CD4-positive, alpha-beta memory T cell (primary cell): ENCODE data around the gene GUCA1C. TPM values are rescaled to one million over a fixed set of nuclear protein-coding genes. Genes with fewer than 3 reads are reported as not detected.

ENCODE experiments used
- CTCF ChIA-PET: fragments of 350-600 bp; sonication (Branson Sonifier 250); formaldehyde crosslinking; loops from one replicate; lab custom pipeline; 2021; ENCODE audit warnings: inconsistent platforms; ENCODE audit not compliant: partially characterized antibody; lab: Charles Lee
- POLR2A ChIA-PET: fragments of 350-600 bp; sonication (Branson Sonifier 250); formaldehyde crosslinking; loops from one replicate; lab custom pipeline; 2021; ENCODE audit not compliant: partially characterized antibody; lab: Charles Lee
- DNase-seq, 5 donors: peaks; one replicate each; pipeline versions ENCODE4 v3.0.0 to v3.0.0-alpha.2; 2020 to 2022; ENCODE audit warnings: mixed read lengths in 1 of 5
- H3K27ac ChIP-seq: one replicate; pipeline ENCODE4 v1.7.0; 2013; ENCODE audit warnings: low read depth, low read length
- H3K27me3 ChIP-seq: 2 replicates; pipeline ENCODE4 v1.7.0; 2013; ENCODE audit warnings: mild to moderate bottlenecking, low read length, moderate library complexity; ENCODE audit not compliant: insufficient read depth
- H3K36me3 ChIP-seq: 2 replicates; pipeline ENCODE4 v1.7.0; 2013; ENCODE audit warnings: mild to moderate bottlenecking, low read length, moderate library complexity; ENCODE audit not compliant: insufficient read depth
- H3K4me1 ChIP-seq: 2 replicates; pipeline ENCODE4 v1.7.0; 2013; ENCODE audit warnings: mild to moderate bottlenecking, low read length, moderate library complexity; ENCODE audit not compliant: insufficient read depth
- H3K4me3 ChIP-seq, 2 donors: one replicate each; pipeline ENCODE4 v1.7.0; 2013; ENCODE audit warnings: low read length in 2 of 2, mild to moderate bottlenecking in 1 of 2
- H3K9me3 ChIP-seq, 2 donors: one replicate each; pipeline ENCODE4 v1.7.0; 2013; ENCODE audit warnings: low read length in 2 of 2, control low read depth in 1 of 2; ENCODE audit not compliant: control insufficient read depth in 1 of 2
- H3K27ac Mint-ChIP-seq, 7 donors: one replicate each; pipeline ENCODE4 v1.8.0; 2020 to 2021; ENCODE audit warnings: mixed read lengths in 7 of 7, mild to moderate bottlenecking in 6 of 7, inconsistent platforms in 3 of 7, moderate library complexity in 3 of 7
- H3K27me3 Mint-ChIP-seq, 2 donors: one replicate each; pipeline ENCODE4 v1.8.0; 2020 to 2021; ENCODE audit warnings: mixed read lengths in 2 of 2
- H3K36me3 Mint-ChIP-seq, 2 donors: one replicate each; pipeline ENCODE4 v1.8.0; 2020 to 2021; ENCODE audit warnings: mixed read lengths in 2 of 2, inconsistent platforms in 1 of 2, mild to moderate bottlenecking in 1 of 2
- H3K4me1 Mint-ChIP-seq, 4 donors: one replicate each; pipeline ENCODE4 v1.8.0; 2020 to 2021; ENCODE audit warnings: mixed read lengths in 4 of 4, mild to moderate bottlenecking in 1 of 4
- H3K4me3 Mint-ChIP-seq, 8 donors: one replicate each; pipeline ENCODE4 v1.8.0; 2020 to 2021; ENCODE audit warnings: mixed read lengths in 8 of 8, mild to moderate bottlenecking in 7 of 8, moderate library complexity in 6 of 8, inconsistent platforms in 3 of 8
- H3K9me3 Mint-ChIP-seq, 8 donors: one replicate each; pipeline ENCODE4 v1.8.0; 2020 to 2021; ENCODE audit warnings: mixed read lengths in 8 of 8, mild to moderate bottlenecking in 5 of 8, inconsistent platforms in 3 of 8, moderate library complexity in 1 of 8
- intact Hi-C: fragments of 100-400 bp; cut with micrococcal nuclease; formaldehyde crosslinking; loops from one replicate; pipeline ENCODE4 v1.15.1; 2023
- polyA plus RNA-seq, 2 donors: library from polyadenylated mRNA; unstranded; fragments of 300-500 nt; fragmentation: Illumina TruSeq; gene quantifications; one replicate each; pipeline ENCODE4 v1.2.3, GENCODE V29; 2021
- total RNA-seq, 2 experiments: library from RNA; stranded (reverse); gene quantifications; one replicate each; pipeline ENCODE4 v1.2.3, GENCODE V29; 2021

The GUCA1C gene
- total and polyA plus RNA-seq, 4 experiments from 2014 or later = not detected

DNA sequence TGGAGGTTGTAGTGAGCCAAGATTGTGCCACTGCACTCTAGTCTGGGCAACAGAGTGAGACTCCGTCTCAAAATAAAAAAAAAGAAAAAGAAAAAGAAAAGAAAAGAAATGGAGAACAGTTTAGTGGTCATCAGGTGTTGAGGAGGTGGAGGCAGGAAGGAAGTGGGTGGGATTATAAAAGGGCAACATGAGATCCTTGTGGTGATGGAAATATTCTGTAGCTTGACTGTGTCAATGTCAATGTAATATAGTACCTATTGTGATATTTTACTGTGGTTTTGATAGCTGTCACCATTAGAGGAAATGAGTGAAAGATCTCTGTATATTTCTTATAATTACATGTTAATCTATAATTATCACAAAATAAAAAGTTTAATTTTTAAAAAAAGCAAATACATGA is 70.3 kb downstream of the GUCA1C start:
- no peaks in the 10 kb centered on the region for H3K27me3 ChIP-seq
- no peak overlapping the region for H3K4me3 ChIP-seq
- no peaks in the 10 kb centered on the region for H3K36me3 ChIP-seq
- H3K4me1 ChIP-seq = no peaks in the 10 kb centered on the region
- ChIA-PET CTCF (no interaction called here), POLR2A (no interaction called here)
- Mint-ChIP-seq H3K4me1 (peaks cover 7 to 16% (median 10%) of the 10 kb centered on the region in 4 donors), H3K27me3 (no peaks in the 10 kb centered on the region), H3K27ac (no peak overlapping the region), H3K36me3 (peaks cover 0 to 4% of the 10 kb centered on the region in 2 donors), H3K9me3 (peaks cover 0 to 8% (median 0%) of the 10 kb centered on the region in 8 donors), H3K4me3 (no peak overlapping the region)
- intact Hi-C loops = no loop called here
- no peak overlapping the region for H3K27ac ChIP-seq
- DNase-seq = no peak
- no peaks in the 10 kb centered on the region for H3K9me3 ChIP-seq

DNA sequence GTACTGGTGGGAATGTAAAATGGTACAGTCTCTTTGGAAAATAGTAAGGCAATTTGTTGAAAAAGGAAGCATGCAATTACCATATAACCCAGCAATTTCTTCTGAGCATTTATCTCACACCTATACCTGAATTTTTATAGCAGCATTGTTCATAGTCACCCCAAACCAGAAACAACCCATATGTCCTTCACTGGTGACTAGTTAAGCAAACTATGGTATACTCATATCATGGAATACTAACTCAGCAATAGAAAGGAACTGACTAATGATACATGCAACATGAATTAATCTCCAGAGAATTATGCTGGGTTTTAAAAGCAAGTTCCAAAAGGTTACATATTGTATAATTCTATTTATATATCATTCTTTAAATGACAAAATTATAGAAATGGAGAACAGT is 70.9 kb downstream of the GUCA1C start:
- CTCF ChIA-PET = interaction anchor here (1.3 kb wide), 1 partner anchor 11 kb away, joined by 3 read pairs; no protein-coding TSS in a partner anchor
- intact Hi-C loops = no loop called here
- POLR2A ChIA-PET = no interaction called here

DNA sequence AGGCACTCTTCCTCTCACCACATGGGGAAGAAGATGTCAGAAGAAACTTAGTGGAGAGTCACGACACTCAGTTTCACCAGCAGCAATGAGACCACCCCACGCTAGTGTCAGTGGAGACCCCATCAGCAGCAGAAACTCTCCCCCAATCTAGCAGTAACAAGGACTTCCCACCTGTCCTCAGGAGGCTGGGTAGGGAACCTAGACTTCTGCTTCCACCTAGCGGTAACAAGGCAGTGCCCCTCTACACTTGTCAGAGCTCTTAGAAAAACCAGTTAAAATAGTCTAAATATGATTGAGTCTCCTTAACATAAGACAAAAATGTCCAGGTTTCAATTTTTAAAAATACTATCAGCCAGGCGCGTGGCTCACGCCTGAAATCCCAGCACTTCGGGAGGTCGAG is 73.8 kb downstream of the GUCA1C start:
- H3K27ac Mint-ChIP-seq = peak overlapping the region in 1 of 7 donors; percentile 38
- no peaks in the 10 kb centered on the region for H3K36me3 ChIP-seq
- H3K27ac ChIP-seq = no peak overlapping the region
- H3K9me3 ChIP-seq = no peaks in the 10 kb centered on the region
- ChIA-PET POLR2A (interaction anchor here (0.7 kb wide), 1 partner anchor 12 kb away, joined by 3 read pairs; no protein-coding TSS in a partner anchor), CTCF (interaction anchor here (1.1 kb wide), 1 partner anchor 216 kb away, joined by 3 read pairs; no protein-coding TSS in a partner anchor)
- peaks cover 7 to 16% (median 9%) of the 10 kb centered on the region in 4 donors for H3K4me1 Mint-ChIP-seq
- H3K4me1 ChIP-seq = no peaks in the 10 kb centered on the region
- peaks cover 0 to 8% (median 0%) of the 10 kb centered on the region in 8 donors for H3K9me3 Mint-ChIP-seq
- H3K27me3 Mint-ChIP-seq = no peaks in the 10 kb centered on the region
- no peak overlapping the region for H3K4me3 Mint-ChIP-seq
- intact Hi-C loops = no loop called here
- H3K4me3 ChIP-seq = no peak overlapping the region
- H3K27me3 ChIP-seq = no peaks in the 10 kb centered on the region
- DNase-seq = no peak
- H3K36me3 Mint-ChIP-seq = peaks cover 1 to 10% of the 10 kb centered on the region in 2 donors

More for the DNA sequence above, 70.9 kb downstream of the GUCA1C start:
- Mint-ChIP-seq H3K4me3 (no peak overlapping the region), H3K9me3 (peaks cover 0 to 8% (median 0%) of the 10 kb centered on the region in 8 donors), H3K36me3 (peaks cover 0 to 6% of the 10 kb centered on the region in 2 donors), H3K27me3 (no peaks in the 10 kb centered on the region), H3K4me1 (peaks cover 7 to 16% (median 10%) of the 10 kb centered on the region in 4 donors), H3K27ac (no peak overlapping the region)
- no peak for DNase-seq
- H3K9me3 ChIP-seq = no peaks in the 10 kb centered on the region
- no peaks in the 10 kb centered on the region for H3K4me1 ChIP-seq
- H3K27me3 ChIP-seq = no peaks in the 10 kb centered on the region
- H3K27ac ChIP-seq = no peak overlapping the region
- H3K4me3 ChIP-seq = no peak overlapping the region
- no peaks in the 10 kb centered on the region for H3K36me3 ChIP-seq

DNA sequence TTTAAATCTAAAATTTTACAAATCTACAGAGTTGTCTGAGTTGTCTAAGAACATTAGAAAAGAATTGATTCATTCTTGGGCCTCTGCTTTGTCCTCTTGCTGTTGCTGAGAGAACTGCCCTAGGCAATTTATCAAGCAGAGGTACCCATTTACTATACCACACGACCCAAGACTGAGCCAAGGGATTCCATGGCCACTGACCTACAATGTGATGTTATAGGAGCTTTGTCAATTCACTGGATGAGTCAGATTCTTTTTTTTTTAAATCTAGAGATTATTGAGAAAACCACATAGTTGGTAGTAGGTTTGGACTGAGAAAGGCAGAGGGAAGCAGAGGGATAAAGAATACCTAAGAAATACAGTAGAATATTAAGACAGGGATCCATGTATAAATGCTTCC is 75.8 kb downstream of the GUCA1C start:
- H3K9me3 ChIP-seq = no peaks in the 10 kb centered on the region
- H3K27ac ChIP-seq = no peak overlapping the region
- peaks cover 3 to 6% (median 5%) of the 10 kb centered on the region in 4 donors for H3K4me1 Mint-ChIP-seq
- DNase-seq = no peak
- no peak overlapping the region for H3K4me3 ChIP-seq
- no peak overlapping the region for H3K4me3 Mint-ChIP-seq
- H3K4me1 ChIP-seq = no peaks in the 10 kb centered on the region
- no peaks in the 10 kb centered on the region for H3K27me3 Mint-ChIP-seq
- peaks cover 5 to 19% of the 10 kb centered on the region in 2 donors for H3K36me3 Mint-ChIP-seq
- intact Hi-C loops = no loop called here
- no peak overlapping the region for H3K27ac Mint-ChIP-seq
- peaks cover 0 to 11% (median under 1%) of the 10 kb centered on the region in 8 donors for H3K9me3 Mint-ChIP-seq
- no peaks in the 10 kb centered on the region for H3K27me3 ChIP-seq
- POLR2A ChIA-PET = no interaction called here
- CTCF ChIA-PET = no interaction called here
- H3K36me3 ChIP-seq = no peaks in the 10 kb centered on the region

DNA sequence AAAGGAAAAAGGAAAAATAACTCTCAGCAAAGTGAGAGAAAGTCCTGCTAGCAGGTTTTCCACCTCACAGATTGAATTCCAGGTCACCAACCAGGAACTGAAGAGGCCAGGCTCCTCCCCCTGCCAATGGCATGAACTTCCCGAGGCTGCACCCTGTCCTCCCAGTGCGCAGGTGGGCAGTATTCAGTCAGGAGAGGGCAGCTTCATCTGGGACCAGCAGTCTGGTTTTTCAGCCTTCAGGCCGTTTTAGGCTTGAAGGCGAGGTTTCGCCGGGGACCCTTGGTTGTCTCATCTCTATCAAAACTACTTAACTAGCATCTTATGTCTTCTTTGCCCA is 89.9 kb downstream of the GUCA1C start:
- Histone ChIP-seq H3K9me3 (no peaks in the 10 kb centered on the region), H3K27me3 (no peaks in the 10 kb centered on the region), H3K4me1 (peaks cover 37% of the 10 kb centered on the region), H3K27ac (peak overlapping the region; percentile 55), H3K36me3 (peaks cover 5% of the 10 kb centered on the region), H3K4me3 (no peak overlapping the region)
- Mint-ChIP-seq H3K4me1 (peaks cover 36 to 52% (median 41%) of the 10 kb centered on the region in 4 donors), H3K27me3 (no peaks in the 10 kb centered on the region), H3K36me3 (peaks cover 67 to 70% of the 10 kb centered on the region in 2 donors), H3K4me3 (peak overlapping the region in 2 of 8 donors; percentile 27 to 52), H3K9me3 (peaks cover 0 to 21% (median 6%) of the 10 kb centered on the region in 8 donors), H3K27ac (peak overlapping the region in 6 of 7 donors; percentile 65 to 94 (median 90))
- DNase-seq = no peak
- POLR2A ChIA-PET = interaction anchor here (1.2 to 1.4 kb wide), 3 partner anchors 9 to 51 kb away, joined by 3 to 6 read pairs (median 3); no protein-coding TSS in a partner anchor
- CTCF ChIA-PET = interaction anchor here (2.5 kb wide), 1 partner anchor 45 kb away, joined by 8 read pairs; no protein-coding TSS in a partner anchor
- intact Hi-C loops = loop anchor here (2.0 kb wide), 1 partner anchor 29 kb away; no protein-coding TSS in a partner anchor

DNA sequence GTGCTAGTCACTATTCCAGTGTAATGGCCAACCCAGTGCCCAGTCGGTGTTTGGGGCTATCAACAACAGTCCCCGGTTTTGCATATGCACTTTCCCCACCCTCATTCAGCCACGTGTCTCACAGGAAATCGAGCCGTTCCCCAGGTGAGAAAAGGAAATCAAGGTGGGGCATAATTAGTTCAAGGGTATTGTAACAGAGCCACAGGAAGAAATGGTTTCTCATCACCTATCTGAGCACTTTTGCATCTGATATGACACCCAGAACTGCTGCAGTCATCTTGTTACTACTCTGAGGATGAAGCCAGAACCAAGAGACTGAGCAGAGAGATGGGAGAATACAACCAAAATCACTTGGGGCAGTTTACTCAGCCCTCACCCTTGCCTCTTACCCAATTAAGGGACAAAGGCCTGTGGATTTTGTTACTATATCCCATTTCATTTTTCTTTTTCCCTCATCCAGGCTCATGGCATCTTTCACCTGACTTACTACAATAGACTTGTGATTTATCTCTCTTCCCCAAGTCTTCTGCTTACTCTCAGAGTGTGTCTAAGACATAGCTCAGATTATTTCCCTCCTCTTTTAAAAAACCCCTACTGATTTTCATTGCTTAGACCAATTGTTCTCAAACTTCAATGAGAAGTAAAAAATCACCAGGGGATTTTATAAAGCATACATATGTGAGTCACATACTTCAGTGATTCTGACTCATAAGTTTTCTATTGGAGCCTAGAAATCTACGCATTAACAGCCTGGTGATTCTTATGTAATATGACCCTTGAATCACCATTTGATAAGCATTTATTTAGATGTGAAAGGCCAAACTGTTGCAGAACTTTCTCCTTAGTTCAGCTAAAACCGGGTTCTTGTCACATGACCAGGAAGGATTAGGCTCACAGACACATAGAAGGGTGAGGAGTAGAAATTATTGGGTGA is 90.5 kb downstream of the GUCA1C start:
- Mint-ChIP-seq H3K27ac (peak overlapping the region; percentile 65 to 94 (median 90)), H3K4me3 (peak overlapping the region in 7 of 8 donors; percentile 8 to 69 (median 44)), H3K9me3 (peaks cover 0 to 21% (median 7%) of the 10 kb centered on the region in 8 donors), H3K36me3 (peaks cover 73 to 76% of the 10 kb centered on the region in 2 donors), H3K27me3 (no peaks in the 10 kb centered on the region), H3K4me1 (peaks cover 39 to 57% (median 43%) of the 10 kb centered on the region in 4 donors)
- CTCF ChIA-PET = interaction anchor here (1.1 to 2.5 kb wide), 4 partner anchors 8 to 57 kb away, joined by 3 to 8 read pairs (median 4); no protein-coding TSS in a partner anchor
- POLR2A ChIA-PET = interaction anchor here (0.6 to 1.4 kb wide), 13 partner anchors 10 to 274 kb away, joined by 3 to 6 read pairs (median 3); partner anchors contain the start of genes CIP2A, DZIP3 and TRAT1
- Histone ChIP-seq H3K36me3 (peaks cover 10% of the 10 kb centered on the region), H3K4me3 (no peak overlapping the region), H3K4me1 (peaks cover 37% of the 10 kb centered on the region), H3K9me3 (no peaks in the 10 kb centered on the region), H3K27me3 (no peaks in the 10 kb centered on the region), H3K27ac (peak overlapping the region; percentile 55)
- intact Hi-C loops = loop anchor here (2.0 kb wide), 1 partner anchor 28 kb away; no protein-coding TSS in a partner anchor
- peak; percentile 20 to 52 (median 36) for DNase-seq
